Caco-2 (cell line): ENCODE results near the gene MAIP1. TPM values are rescaled to one million over a fixed set of nuclear protein-coding genes. Genes with fewer than 3 reads are reported as not detected.

Source experiments
- BruUV-seq: library from RNA; stranded (reverse); fragments of 400-500 nt; replicated peaks from 2 replicates; lab custom pipeline; 2021; lab: Mats Ljungman, UMichigan
- CTCF ChIA-PET: fragments of 300-600 bp; sonication (Branson Sonifier 250); formaldehyde crosslinking; loops from one replicate; lab custom pipeline; 2022; ENCODE audit warnings: antibody characterized with exemption; lab: Charles Lee
- POLR2A ChIA-PET: fragments of 300-600 bp; sonication (Branson Sonifier 250); formaldehyde crosslinking; loops from one replicate; lab custom pipeline; 2022; ENCODE audit warnings: antibody characterized with exemption; lab: Charles Lee
- DNase-seq, 2 experiments: peaks; one replicate each; pipeline versions ENCODE4 v3.0.0 to v3.0.0-alpha.2; 2020 to 2022
- H3K27me3 ChIP-seq: replicated peaks from 2 replicates; pipeline ENCODE4 v1.6.0; 2011; ENCODE audit warnings: low read length; ENCODE audit not compliant: control insufficient read depth, insufficient read depth
- H3K36me3 ChIP-seq: 2 replicates; pipeline ENCODE4 v1.5.1; 2011; ENCODE audit warnings: low read length; ENCODE audit not compliant: control insufficient read depth, insufficient read depth
- H3K4me1 ChIP-seq: fragments of 250-450 bp; sonication (Bioruptor Pico); 2 replicates; pipeline ENCODE4 v1.5.1; 2020; ENCODE audit warnings: mild to moderate bottlenecking
- H3K4me3 ChIP-seq: 2 replicates; pipeline ENCODE4 v1.5.1; 2011; ENCODE audit warnings: low read depth, mild to moderate bottlenecking, control low read depth, low read length
- H3K9me3 ChIP-seq: fragments of 250-450 bp; sonication (Bioruptor Pico); 2 replicates; pipeline ENCODE4 v1.5.1; 2020; ENCODE audit warnings: mild to moderate bottlenecking, moderate library complexity
- H3K27ac Mint-ChIP-seq: one replicate; pipeline ENCODE4 v1.8.0; 2022; ENCODE audit warnings: mixed read lengths; ENCODE audit not compliant: unreplicated experiment
- H3K27me3 Mint-ChIP-seq: one replicate; pipeline ENCODE4 v1.8.0; 2022; ENCODE audit warnings: mixed read lengths; ENCODE audit not compliant: insufficient read depth, unreplicated experiment
- H3K36me3 Mint-ChIP-seq: one replicate; pipeline ENCODE4 v1.8.0; 2022; ENCODE audit warnings: mild to moderate bottlenecking, mixed read lengths; ENCODE audit not compliant: insufficient read depth, unreplicated experiment
- H3K4me1 Mint-ChIP-seq: one replicate; pipeline ENCODE4 v1.8.0; 2022; ENCODE audit warnings: low read depth, mixed read lengths; ENCODE audit not compliant: unreplicated experiment
- H3K4me3 Mint-ChIP-seq: one replicate; pipeline ENCODE4 v1.8.0; 2022; ENCODE audit warnings: mild to moderate bottlenecking, moderate library complexity, mixed read lengths; ENCODE audit not compliant: unreplicated experiment
- H3K9me3 Mint-ChIP-seq: one replicate; pipeline ENCODE4 v1.8.0; 2022; ENCODE audit warnings: mixed read lengths; ENCODE audit not compliant: unreplicated experiment
- intact Hi-C: fragments of 100-400 bp; cut with micrococcal nuclease; formaldehyde crosslinking; loops from one replicate; pipeline ENCODE4 v1.10.0; 2022; ENCODE audit not compliant: unreplicated experiment
- total RNA-seq: library from RNA; stranded (reverse); gene quantifications from 2 replicates; pipeline ENCODE4 v1.2.3, GENCODE V29; 2022
- TF ChIP-seq, protein P1 (sequence below), 2 experiments: fragments of 200-600 bp in 1 of 2; IDR thresholded peaks; 1 replicate in 1 of 2; 2 replicates in 1 of 2; pipeline versions ENCODE4 v1.5.1 to v1.8.0; 2011 to 2022; ENCODE audit warnings: antibody characterized with exemption in 1 of 2, control low read depth in 1 of 2, inconsistent platforms in 1 of 2, low read depth in 1 of 2, low read length in 1 of 2, mild to moderate bottlenecking in 1 of 2, moderate library complexity in 1 of 2; ENCODE audit not compliant: insufficient read depth in 1 of 2, severe bottlenecking in 1 of 2, unreplicated experiment in 1 of 2

The MAIP1 gene
- total RNA-seq, 1 experiment from 2014 or later, result 42.1 TPM

DNA sequence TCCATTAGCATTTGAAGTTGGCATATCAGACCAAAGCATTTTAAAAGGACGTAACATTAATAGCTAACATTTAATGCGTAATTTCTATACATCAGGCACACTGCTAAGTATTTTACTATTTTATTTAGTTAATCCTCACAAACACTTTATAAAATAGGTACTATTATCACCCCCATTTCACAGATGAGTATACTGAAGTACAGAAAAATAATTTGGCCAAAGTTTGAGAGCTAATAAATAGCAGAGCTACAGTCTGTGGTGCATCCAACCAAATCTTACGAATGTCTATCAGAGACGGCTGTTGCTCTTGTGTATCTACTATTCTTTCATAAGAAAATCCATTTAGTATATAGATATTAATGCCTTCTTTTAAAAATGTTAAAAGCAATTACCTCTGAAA, 12.0 kb upstream of the MAIP1 start:
- Mint-ChIP-seq H3K27ac (no peak overlapping the region), H3K4me1 (no peaks in the 10 kb centered on the region), H3K27me3 (no peaks in the 10 kb centered on the region), H3K4me3 (no peak overlapping the region), H3K9me3 (no peaks in the 10 kb centered on the region), H3K36me3 (peaks cover 58% of the 10 kb centered on the region)
- no TSS peak for BruUV-seq
- H3K36me3 ChIP-seq, result no peaks in the 10 kb centered on the region; the same call in 1 of the 2 replicates
- no peak for DNase-seq
- no peak overlapping the region for H3K4me3 ChIP-seq
- H3K9me3 ChIP-seq, result no peaks in the 10 kb centered on the region
- intact Hi-C loops, result no loop called here
- CTCF ChIA-PET, result interaction anchor here (0.7 kb wide), 1 partner anchor 14 kb away, joined by 3 read pairs; no protein-coding TSS in a partner anchor
- H3K27me3 ChIP-seq, result no peaks in the 10 kb centered on the region
- POLR2A ChIA-PET, result no interaction called here
- 0 out of 2 replicates have a peak, but pooled peaks cover 4% of the 10 kb centered on the region for H3K4me1 ChIP-seq
- TF ChIP-seq, protein P1, sequence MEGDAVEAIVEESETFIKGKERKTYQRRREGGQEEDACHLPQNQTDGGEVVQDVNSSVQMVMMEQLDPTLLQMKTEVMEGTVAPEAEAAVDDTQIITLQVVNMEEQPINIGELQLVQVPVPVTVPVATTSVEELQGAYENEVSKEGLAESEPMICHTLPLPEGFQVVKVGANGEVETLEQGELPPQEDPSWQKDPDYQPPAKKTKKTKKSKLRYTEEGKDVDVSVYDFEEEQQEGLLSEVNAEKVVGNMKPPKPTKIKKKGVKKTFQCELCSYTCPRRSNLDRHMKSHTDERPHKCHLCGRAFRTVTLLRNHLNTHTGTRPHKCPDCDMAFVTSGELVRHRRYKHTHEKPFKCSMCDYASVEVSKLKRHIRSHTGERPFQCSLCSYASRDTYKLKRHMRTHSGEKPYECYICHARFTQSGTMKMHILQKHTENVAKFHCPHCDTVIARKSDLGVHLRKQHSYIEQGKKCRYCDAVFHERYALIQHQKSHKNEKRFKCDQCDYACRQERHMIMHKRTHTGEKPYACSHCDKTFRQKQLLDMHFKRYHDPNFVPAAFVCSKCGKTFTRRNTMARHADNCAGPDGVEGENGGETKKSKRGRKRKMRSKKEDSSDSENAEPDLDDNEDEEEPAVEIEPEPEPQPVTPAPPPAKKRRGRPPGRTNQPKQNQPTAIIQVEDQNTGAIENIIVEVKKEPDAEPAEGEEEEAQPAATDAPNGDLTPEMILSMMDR (IDR thresholded peaks at IDR 0.05; ENCODE audit: insufficient read depth in 1 of 2, low read depth in 1 of 2, low read length in 1 of 2, severe bottlenecking in 1 of 2, unreplicated experiment in 1 of 2), result no peak

DNA sequence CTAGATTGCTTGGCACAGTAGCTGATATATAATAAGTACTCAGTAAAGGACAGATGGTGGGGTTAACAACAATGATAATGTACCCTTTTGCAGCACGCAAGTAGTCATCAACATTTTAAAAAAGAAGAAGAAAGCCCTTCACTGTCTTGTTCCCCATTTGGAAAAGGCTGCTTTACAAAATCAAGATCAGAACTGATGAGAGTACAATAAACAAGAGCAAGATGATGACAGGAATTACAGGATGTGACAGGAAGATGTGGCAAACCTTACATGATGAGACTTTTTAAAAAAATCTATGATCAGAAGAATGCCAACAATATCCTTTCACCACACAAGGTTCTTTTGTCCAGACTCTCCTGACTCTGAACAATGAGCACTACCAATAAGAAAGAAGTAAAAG, 9.2 kb upstream of the MAIP1 start:
- H3K4me3 Mint-ChIP-seq, result no peak overlapping the region
- Histone ChIP-seq H3K27me3 (no peaks in the 10 kb centered on the region), H3K4me3 (no peak overlapping the region), H3K9me3 (no peaks in the 10 kb centered on the region), H3K4me1 (0 out of 2 replicates have a peak, but pooled peaks cover 4% of the 10 kb centered on the region), H3K36me3 (no peaks in the 10 kb centered on the region; the same call in 1 of the 2 replicates)
- intact Hi-C loops, result no loop called here
- no peaks in the 10 kb centered on the region for H3K9me3 Mint-ChIP-seq
- ChIA-PET POLR2A (interaction anchor here (0.6 kb wide), 1 partner anchor 12 kb away, joined by 3 read pairs; no protein-coding TSS in a partner anchor), CTCF (no interaction called here)
- no peaks in the 10 kb centered on the region for H3K4me1 Mint-ChIP-seq
- H3K27me3 Mint-ChIP-seq, result no peaks in the 10 kb centered on the region
- no peak for DNase-seq
- TF ChIP-seq, protein P1 (IDR thresholded peaks at IDR 0.05; ENCODE audit: insufficient read depth in 1 of 2, low read depth in 1 of 2, low read length in 1 of 2, severe bottlenecking in 1 of 2, unreplicated experiment in 1 of 2), result no peak
- H3K27ac Mint-ChIP-seq, result no peak overlapping the region
- H3K36me3 Mint-ChIP-seq, result peaks cover 58% of the 10 kb centered on the region
- BruUV-seq, result no TSS peak

DNA sequence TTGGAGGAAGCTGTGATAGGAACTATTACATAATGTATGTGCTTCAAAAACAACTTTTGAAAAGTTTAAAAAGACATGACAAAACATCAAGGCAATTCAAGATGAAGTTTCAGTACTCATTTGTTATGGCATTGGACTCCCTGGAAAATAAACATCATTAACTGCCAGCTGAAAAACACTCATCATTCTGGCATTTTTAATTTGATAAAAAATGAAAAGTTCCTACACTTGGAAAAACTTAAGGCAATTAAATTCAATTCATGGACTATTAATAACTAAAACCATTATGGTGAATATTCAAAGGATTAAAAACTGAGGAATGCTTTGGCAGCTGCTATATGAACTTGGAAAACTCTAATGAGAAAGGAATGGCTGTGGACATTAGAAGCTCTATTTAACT, 8.5 kb upstream of the MAIP1 start:
- H3K9me3 ChIP-seq, result no peaks in the 10 kb centered on the region
- H3K27me3 ChIP-seq, result no peaks in the 10 kb centered on the region
- H3K4me1 ChIP-seq, result 0 out of 2 replicates have a peak, but pooled peaks cover 4% of the 10 kb centered on the region
- H3K36me3 Mint-ChIP-seq, result peaks cover 58% of the 10 kb centered on the region
- H3K4me3 Mint-ChIP-seq, result no peak overlapping the region
- H3K27me3 Mint-ChIP-seq, result no peaks in the 10 kb centered on the region
- no peaks in the 10 kb centered on the region for H3K4me1 Mint-ChIP-seq
- TF ChIP-seq, protein P1 (IDR thresholded peaks at IDR 0.05; ENCODE audit: insufficient read depth in 1 of 2, low read depth in 1 of 2, low read length in 1 of 2, severe bottlenecking in 1 of 2, unreplicated experiment in 1 of 2), result no peak
- BruUV-seq, result no TSS peak
- ChIA-PET POLR2A (interaction anchor here (0.6 kb wide), 1 partner anchor 11 kb away, joined by 3 read pairs; no protein-coding TSS in a partner anchor), CTCF (no interaction called here)
- DNase-seq, result no peak
- intact Hi-C loops, result no loop called here
- no peak overlapping the region for H3K27ac Mint-ChIP-seq
- H3K9me3 Mint-ChIP-seq, result no peaks in the 10 kb centered on the region
- no peaks in the 10 kb centered on the region; the same call in 1 of the 2 replicates for H3K36me3 ChIP-seq
- no peak overlapping the region for H3K4me3 ChIP-seq
